ENCODE results near the gene COQ10A. TPM values are rescaled to one million over a fixed set of nuclear protein-coding genes. Genes with fewer than 3 reads are reported as not detected.

The COQ10A gene
- total and polyA plus RNA-seq, 9 of the 15 experiments (the other 6 are each of a cell fraction or from before 2014, with no cell fraction given), result 3.1 to 26.4 (median 12.7) TPM

DNA sequence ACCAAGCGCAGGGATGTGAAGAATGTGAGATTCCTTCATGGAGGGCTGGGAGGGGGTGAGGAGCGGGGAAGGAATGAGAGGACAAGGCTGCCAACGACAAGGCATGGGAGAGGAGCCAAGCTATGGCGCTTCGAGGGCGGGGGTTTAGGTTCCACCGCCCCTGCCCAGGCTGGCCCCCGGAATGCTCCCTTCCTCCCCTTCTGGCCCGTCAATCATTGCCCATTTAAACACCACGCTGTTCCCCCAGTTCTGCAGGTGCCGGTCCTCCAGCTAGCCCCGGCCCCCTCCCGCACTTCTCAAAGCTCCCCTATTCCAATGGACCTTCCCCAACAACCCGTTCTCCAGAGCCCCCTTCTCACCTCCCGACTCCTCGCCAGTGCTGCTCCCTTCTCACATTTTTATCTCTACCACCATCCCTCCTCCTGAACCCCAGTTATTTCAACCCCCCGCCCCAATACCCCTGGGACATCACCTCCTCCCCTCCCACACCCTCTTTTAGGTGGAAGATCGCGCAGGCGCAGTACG lies 45.4 kb upstream of the COQ10A start (continued):
- TF ChIP-seq CHD2 (IDR thresholded peaks at IDR 0.05; ENCODE audit: low read depth, low read length) (no peak), KLF6 (CRISPR knock-in tag; IDR thresholded peaks at IDR 0.05; ENCODE audit: borderline replicate concordance) (no peak), SAFB2 (IDR thresholded peaks at IDR 0.05; ENCODE audit: borderline replicate concordance, low read depth, low read length, severe bottlenecking) (no peak), RBBP5 (IDR thresholded peaks at IDR 0.05; ENCODE audit: borderline replicate concordance, insufficient read depth, low read length, poor library complexity, severe bottlenecking) (no peak), CHD1 (IDR thresholded peaks at IDR 0.05; ENCODE audit: low read length) (no peak), L3MBTL2 (IDR thresholded peaks at IDR 0.05) (no peak), TGIF2 (CRISPR knock-in tag; IDR thresholded peaks at IDR 0.05) (no peak), ZNF274 (IDR thresholded peaks at IDR 0.05; ENCODE audit: borderline replicate concordance, low read depth, low read length) (no peak), FOXK2 (conservative IDR thresholded peaks at IDR 0.05 in 1 of 2, IDR thresholded peaks at IDR 0.05 in 1 of 2; ENCODE audit: low read depth in 2 of 2) (peak in 1 of 2 experiments; percentile 95; a peak in 2 of 4 replicates), HDAC6 (IDR thresholded peaks at IDR 0.05; ENCODE audit: low read depth, low read length) (no peak), TCF7L2 (IDR thresholded peaks at IDR 0.05; ENCODE audit: low read depth, low read length) (peak; percentile 21; the same call in 1 of the 2 replicates), NCOA4 (IDR thresholded peaks at IDR 0.05; ENCODE audit: partially characterized antibody) (no peak)
- TF ChIP-seq, protein P1, sequence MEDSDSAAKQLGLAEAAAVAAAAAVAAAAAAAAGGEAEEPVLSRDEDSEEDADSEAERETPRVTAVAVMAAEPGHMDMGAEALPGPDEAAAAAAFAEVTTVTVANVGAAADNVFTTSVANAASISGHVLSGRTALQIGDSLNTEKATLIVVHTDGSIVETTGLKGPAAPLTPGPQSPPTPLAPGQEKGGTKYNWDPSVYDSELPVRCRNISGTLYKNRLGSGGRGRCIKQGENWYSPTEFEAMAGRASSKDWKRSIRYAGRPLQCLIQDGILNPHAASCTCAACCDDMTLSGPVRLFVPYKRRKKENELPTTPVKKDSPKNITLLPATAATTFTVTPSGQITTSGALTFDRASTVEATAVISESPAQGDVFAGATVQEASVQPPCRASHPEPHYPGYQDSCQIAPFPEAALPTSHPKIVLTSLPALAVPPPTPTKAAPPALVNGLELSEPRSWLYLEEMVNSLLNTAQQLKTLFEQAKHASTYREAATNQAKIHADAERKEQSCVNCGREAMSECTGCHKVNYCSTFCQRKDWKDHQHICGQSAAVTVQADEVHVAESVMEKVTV (CRISPR knock-in tag; IDR thresholded peaks at IDR 0.05), result no peak
- TF ChIP-seq, protein P2, sequence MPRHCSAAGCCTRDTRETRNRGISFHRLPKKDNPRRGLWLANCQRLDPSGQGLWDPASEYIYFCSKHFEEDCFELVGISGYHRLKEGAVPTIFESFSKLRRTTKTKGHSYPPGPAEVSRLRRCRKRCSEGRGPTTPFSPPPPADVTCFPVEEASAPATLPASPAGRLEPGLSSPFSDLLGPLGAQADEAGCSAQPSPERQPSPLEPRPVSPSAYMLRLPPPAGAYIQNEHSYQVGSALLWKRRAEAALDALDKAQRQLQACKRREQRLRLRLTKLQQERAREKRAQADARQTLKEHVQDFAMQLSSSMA (CRISPR knock-in tag; IDR thresholded peaks at IDR 0.05), result no peak
- TF ChIP-seq, protein P3, sequence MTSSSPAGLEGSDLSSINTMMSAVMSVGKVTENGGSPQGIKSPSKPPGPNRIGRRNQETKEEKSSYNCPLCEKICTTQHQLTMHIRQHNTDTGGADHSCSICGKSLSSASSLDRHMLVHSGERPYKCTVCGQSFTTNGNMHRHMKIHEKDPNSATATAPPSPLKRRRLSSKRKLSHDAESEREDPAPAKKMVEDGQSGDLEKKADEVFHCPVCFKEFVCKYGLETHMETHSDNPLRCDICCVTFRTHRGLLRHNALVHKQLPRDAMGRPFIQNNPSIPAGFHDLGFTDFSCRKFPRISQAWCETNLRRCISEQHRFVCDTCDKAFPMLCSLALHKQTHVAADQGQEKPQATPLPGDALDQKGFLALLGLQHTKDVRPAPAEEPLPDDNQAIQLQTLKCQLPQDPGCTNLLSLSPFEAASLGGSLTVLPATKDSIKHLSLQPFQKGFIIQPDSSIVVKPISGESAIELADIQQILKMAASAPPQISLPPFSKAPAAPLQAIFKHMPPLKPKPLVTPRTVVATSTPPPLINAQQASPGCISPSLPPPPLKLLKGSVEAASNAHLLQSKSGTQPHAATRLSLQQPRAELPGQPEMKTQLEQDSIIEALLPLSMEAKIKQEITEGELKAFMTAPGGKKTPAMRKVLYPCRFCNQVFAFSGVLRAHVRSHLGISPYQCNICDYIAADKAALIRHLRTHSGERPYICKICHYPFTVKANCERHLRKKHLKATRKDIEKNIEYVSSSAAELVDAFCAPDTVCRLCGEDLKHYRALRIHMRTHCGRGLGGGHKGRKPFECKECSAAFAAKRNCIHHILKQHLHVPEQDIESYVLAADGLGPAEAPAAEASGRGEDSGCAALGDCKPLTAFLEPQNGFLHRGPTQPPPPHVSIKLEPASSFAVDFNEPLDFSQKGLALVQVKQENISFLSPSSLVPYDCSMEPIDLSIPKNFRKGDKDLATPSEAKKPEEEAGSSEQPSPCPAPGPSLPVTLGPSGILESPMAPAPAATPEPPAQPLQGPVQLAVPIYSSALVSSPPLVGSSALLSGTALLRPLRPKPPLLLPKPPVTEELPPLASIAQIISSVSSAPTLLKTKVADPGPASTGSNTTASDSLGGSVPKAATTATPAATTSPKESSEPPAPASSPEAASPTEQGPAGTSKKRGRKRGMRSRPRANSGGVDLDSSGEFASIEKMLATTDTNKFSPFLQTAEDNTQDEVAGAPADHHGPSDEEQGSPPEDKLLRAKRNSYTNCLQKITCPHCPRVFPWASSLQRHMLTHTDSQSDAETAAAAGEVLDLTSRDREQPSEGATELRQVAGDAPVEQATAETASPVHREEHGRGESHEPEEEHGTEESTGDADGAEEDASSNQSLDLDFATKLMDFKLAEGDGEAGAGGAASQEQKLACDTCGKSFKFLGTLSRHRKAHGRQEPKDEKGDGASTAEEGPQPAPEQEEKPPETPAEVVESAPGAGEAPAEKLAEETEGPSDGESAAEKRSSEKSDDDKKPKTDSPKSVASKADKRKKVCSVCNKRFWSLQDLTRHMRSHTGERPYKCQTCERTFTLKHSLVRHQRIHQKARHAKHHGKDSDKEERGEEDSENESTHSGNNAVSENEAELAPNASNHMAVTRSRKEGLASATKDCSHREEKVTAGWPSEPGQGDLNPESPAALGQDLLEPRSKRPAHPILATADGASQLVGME (CRISPR knock-in tag; IDR thresholded peaks at IDR 0.05), result no peak
- TF ChIP-seq, protein P4, sequence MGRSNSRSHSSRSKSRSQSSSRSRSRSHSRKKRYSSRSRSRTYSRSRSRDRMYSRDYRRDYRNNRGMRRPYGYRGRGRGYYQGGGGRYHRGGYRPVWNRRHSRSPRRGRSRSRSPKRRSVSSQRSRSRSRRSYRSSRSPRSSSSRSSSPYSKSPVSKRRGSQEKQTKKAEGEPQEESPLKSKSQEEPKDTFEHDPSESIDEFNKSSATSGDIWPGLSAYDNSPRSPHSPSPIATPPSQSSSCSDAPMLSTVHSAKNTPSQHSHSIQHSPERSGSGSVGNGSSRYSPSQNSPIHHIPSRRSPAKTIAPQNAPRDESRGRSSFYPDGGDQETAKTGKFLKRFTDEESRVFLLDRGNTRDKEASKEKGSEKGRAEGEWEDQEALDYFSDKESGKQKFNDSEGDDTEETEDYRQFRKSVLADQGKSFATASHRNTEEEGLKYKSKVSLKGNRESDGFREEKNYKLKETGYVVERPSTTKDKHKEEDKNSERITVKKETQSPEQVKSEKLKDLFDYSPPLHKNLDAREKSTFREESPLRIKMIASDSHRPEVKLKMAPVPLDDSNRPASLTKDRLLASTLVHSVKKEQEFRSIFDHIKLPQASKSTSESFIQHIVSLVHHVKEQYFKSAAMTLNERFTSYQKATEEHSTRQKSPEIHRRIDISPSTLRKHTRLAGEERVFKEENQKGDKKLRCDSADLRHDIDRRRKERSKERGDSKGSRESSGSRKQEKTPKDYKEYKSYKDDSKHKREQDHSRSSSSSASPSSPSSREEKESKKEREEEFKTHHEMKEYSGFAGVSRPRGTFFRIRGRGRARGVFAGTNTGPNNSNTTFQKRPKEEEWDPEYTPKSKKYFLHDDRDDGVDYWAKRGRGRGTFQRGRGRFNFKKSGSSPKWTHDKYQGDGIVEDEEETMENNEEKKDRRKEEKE (IDR thresholded peaks at IDR 0.05; ENCODE audit: borderline replicate concordance in 1 of 2, control insufficient read depth in 1 of 2, low read depth in 2 of 2, low read length in 1 of 2), result peak in 1 of 2 experiments; percentile 86; a peak in 2 of 4 replicates

Data from K562 (cell line).